ACC112 (cell line): Measurements from ENCODE around the gene UAP1L1.

Source experiments
- H2AFZ ChIP-seq: fragments of 200-600 bp; sonication (generic); one replicate; pipeline ENCODE4 v1.6.0; 2017; ENCODE audit warnings: antibody characterized with exemption, low read length; ENCODE audit not compliant: unreplicated experiment
- H3K27ac ChIP-seq: fragments of 200-600 bp; sonication (generic); 2 replicates; pipeline ENCODE4 v1.5.1; 2014; ENCODE audit warnings: low read depth, mild to moderate bottlenecking, antibody characterized with exemption, low read length, moderate library complexity
- H3K27me3 ChIP-seq: fragments of 200-600 bp; sonication (generic); 2 replicates; pipeline ENCODE4 v1.6.1; 2014; ENCODE audit warnings: mild to moderate bottlenecking, antibody characterized with exemption, low read length, moderate library complexity, mixed read lengths; ENCODE audit not compliant: insufficient read depth
- H3K36me3 ChIP-seq: fragments of 200-600 bp; sonication (generic); 2 replicates; pipeline ENCODE4 v1.6.1; 2016; ENCODE audit warnings: mild to moderate bottlenecking, antibody characterized with exemption, low read length, moderate library complexity, mixed read lengths; ENCODE audit not compliant: insufficient read depth
- H3K4me1 ChIP-seq: fragments of 200-600 bp; sonication (generic); one replicate; pipeline ENCODE4 v1.6.1; 2016; ENCODE audit warnings: low read length, mixed read lengths; ENCODE audit not compliant: insufficient read depth, unreplicated experiment, control insufficient read depth
- H3K4me3 ChIP-seq: fragments of 200-600 bp; sonication (generic); 2 replicates; pipeline ENCODE4 v1.5.1; 2014; ENCODE audit warnings: mild to moderate bottlenecking, low read depth, low read length
- H3K79me2 ChIP-seq: fragments of 200-600 bp; sonication (generic); one replicate; pipeline ENCODE4 v1.6.0; 2016; ENCODE audit warnings: low read length; ENCODE audit not compliant: control insufficient read depth, unreplicated experiment, insufficient read depth

The UAP1L1 gene

GRCh38 chr9:137068539-137069507 lies 8.5 kb upstream of the UAP1L1 start:
- H3K27ac ChIP-seq, result no peak overlapping the region
- H2AFZ ChIP-seq, result no peak overlapping the region
- H3K4me1 ChIP-seq, result no peaks in the 10 kb centered on the region
- no peak overlapping the region for H3K4me3 ChIP-seq
- no peaks in the 10 kb centered on the region for H3K27me3 ChIP-seq
- no peaks in the 10 kb centered on the region for H3K79me2 ChIP-seq
- H3K36me3 ChIP-seq, result no peaks in the 10 kb centered on the region

- Histone ChIP-seq H3K4me3 (peak overlapping the region; percentile 79), H3K79me2 (no peaks in the 10 kb centered on the region), H3K4me1 (no peaks in the 10 kb centered on the region), H3K27me3 (no peaks in the 10 kb centered on the region), H3K36me3 (no peaks in the 10 kb centered on the region), H3K27ac (no peak overlapping the region), H2AFZ (no peak overlapping the region)
These were observed 7.7 kb upstream of the UAP1L1 start for GRCh38 chr9:137069508-137070091.

- Histone ChIP-seq H3K27ac (no peak within 1 kb of the TSS), H2AFZ (peak within 1 kb of the TSS; percentile 67), H3K4me3 (peak within 1 kb of the TSS; percentile 79), H3K27me3 (no peaks in the 10 kb centered on the region), H3K79me2 (no peaks in the 10 kb centered on the region), H3K4me1 (no peaks in the 10 kb centered on the region), H3K36me3 (no peaks in the 10 kb centered on the region)
These were observed 7.0 kb upstream of the UAP1L1 start, which contains the start of gene SAPCD2 for GRCh38 chr9:137070201-137070905. Gene SAPCD2, minus strand, starts transcription at chr9:137070557. Its CDS starts 97 bp downstream, at chr9:137070460.

GRCh38 chr9:137070906-137071275 lies 6.4 kb upstream of the UAP1L1 start:
- Histone ChIP-seq H3K36me3 (no peaks in the 10 kb centered on the region), H3K4me3 (peak overlapping the region; percentile 79), H3K27ac (no peak overlapping the region), H3K79me2 (no peaks in the 10 kb centered on the region), H3K4me1 (no peaks in the 10 kb centered on the region), H2AFZ (peak overlapping the region; percentile 67), H3K27me3 (no peaks in the 10 kb centered on the region)

GRCh38 chr9:137071282-137071681 lies 6.0 kb upstream of the UAP1L1 start:
- H3K27ac ChIP-seq, result no peak overlapping the region
- no peaks in the 10 kb centered on the region for H3K4me1 ChIP-seq
- H2AFZ ChIP-seq, result no peak overlapping the region
- no peaks in the 10 kb centered on the region for H3K36me3 ChIP-seq
- H3K27me3 ChIP-seq, result no peaks in the 10 kb centered on the region
- H3K79me2 ChIP-seq, result no peaks in the 10 kb centered on the region
- peak overlapping the region; percentile 79 for H3K4me3 ChIP-seq

GRCh38 chr9:137073992-137074399 lies 3.3 kb upstream of the UAP1L1 start:
- Histone ChIP-seq H3K79me2 (peaks cover 10% of the 10 kb centered on the region), H3K27me3 (no peaks in the 10 kb centered on the region), H3K36me3 (peaks cover 2% of the 10 kb centered on the region; the same call in 1 of the 2 replicates), H3K4me1 (peaks cover 4% of the 10 kb centered on the region), H3K4me3 (no peak overlapping the region), H2AFZ (no peak overlapping the region), H3K27ac (no peak overlapping the region)

GRCh38 chr9:137074657-137075274 lies 2.6 kb upstream of the UAP1L1 start:
- peaks cover 5% of the 10 kb centered on the region; the same call in 1 of the 2 replicates for H3K36me3 ChIP-seq
- H3K27me3 ChIP-seq, result no peaks in the 10 kb centered on the region
- H3K27ac ChIP-seq, result no peak overlapping the region
- peaks cover 18% of the 10 kb centered on the region for H3K79me2 ChIP-seq
- no peak overlapping the region for H2AFZ ChIP-seq
- H3K4me1 ChIP-seq, result peaks cover 4% of the 10 kb centered on the region
- H3K4me3 ChIP-seq, result no peak overlapping the region

GRCh38 chr9:137075275-137075775 lies 2.0 kb upstream of the UAP1L1 start:
- H3K36me3 ChIP-seq, result peaks cover 5% of the 10 kb centered on the region; the same call in 1 of the 2 replicates
- no peak overlapping the region for H3K27ac ChIP-seq
- H2AFZ ChIP-seq, result no peak overlapping the region
- peaks cover 4% of the 10 kb centered on the region for H3K4me1 ChIP-seq
- no peaks in the 10 kb centered on the region for H3K27me3 ChIP-seq
- H3K4me3 ChIP-seq, result no peak overlapping the region
- peaks cover 18% of the 10 kb centered on the region for H3K79me2 ChIP-seq

- Histone ChIP-seq H3K79me2 (peaks cover 18% of the 10 kb centered on the region), H3K4me1 (peaks cover 4% of the 10 kb centered on the region), H3K27me3 (no peaks in the 10 kb centered on the region), H3K4me3 (peak overlapping the region; percentile 70), H2AFZ (peak overlapping the region; percentile 85), H3K36me3 (peaks cover 6% of the 10 kb centered on the region; the same call in 1 of the 2 replicates), H3K27ac (no peak overlapping the region)
These were observed 694 bp upstream of the UAP1L1 start for GRCh38 chr9:137076636-137077009.
